Keratinocyte (primary cell): ENCODE data around the gene LPIN3.

Source experiments
- CTCF ChIP-seq, 3 experiments: IDR thresholded peaks in 1 of 3; conservative IDR thresholded peaks in 1 of 3; optimal IDR thresholded peaks in 1 of 3; 2 replicates in 2 of 3; 3 replicates in 1 of 3; pipeline versions ENCODE3 to v1.5.1; 2011; ENCODE audit warnings: low read length in 3 of 3, mild to moderate bottlenecking in 3 of 3, moderate library complexity in 2 of 3, control low read depth in 1 of 3, inconsistent platforms in 1 of 3; ENCODE audit not compliant: insufficient read depth in 2 of 3; ENCODE audit errors: extremely low read depth in 1 of 3
- EZH2 ChIP-seq: IDR thresholded peaks from one replicate; pipeline ENCODE4 v1.6.1; 2012; ENCODE audit warnings: inconsistent platforms, mild to moderate bottlenecking, low read length, moderate library complexity

GRCh38 chr20:41307021-41307420 is 33.6 kb upstream of the LPIN3 start:
- TF ChIP-seq CTCF (optimal IDR thresholded peaks at IDR 0.05 in 1 of 3, IDR thresholded peaks at IDR 0.05 in 1 of 3, conservative IDR thresholded peaks at IDR 0.05 in 1 of 3; ENCODE audit: extremely low read depth in 1 of 3, insufficient read depth in 2 of 3, low read length in 3 of 3) = no peak
- no peak for TF ChIP-seq EZH2
